GM10266 (cell line): ENCODE measurements around the gene TMEM131.

Experiments
- DNase-seq: peaks from one replicate; pipeline ENCODE4 v3.0.0; 2012; ENCODE audit errors: extremely low spot score
- CTCF ChIP-seq: IDR thresholded peaks from 2 replicates; pipeline ENCODE4 v1.5.1; 2012; ENCODE audit warnings: mild to moderate bottlenecking, low read depth; ENCODE audit not compliant: control insufficient read depth, insufficient read depth; ENCODE audit errors: missing control alignments

Gene TMEM131

GRCh38 chr2:97745474-97746174, 250.1 kb downstream of the TMEM131 start:
- TF ChIP-seq CTCF: no peak

GRCh38 chr2:97743913-97744312, 251.8 kb downstream of the TMEM131 start:
- no peak for TF ChIP-seq CTCF
- no peak for DNase-seq

More at GRCh38 chr2:97745474-97746174, 250.1 kb downstream of the TMEM131 start:
- peak; percentile 50 for DNase-seq

- TF ChIP-seq CTCF: no peak
- no peak for DNase-seq
These were observed 253.3 kb downstream of the TMEM131 start for GRCh38 chr2:97742381-97742847.

- TF ChIP-seq CTCF: no peak
- DNase-seq: no peak
These were observed 254.1 kb downstream of the TMEM131 start for GRCh38 chr2:97741686-97742085.

GRCh38 chr2:97741251-97741650, 254.5 kb downstream of the TMEM131 start:
- TF ChIP-seq CTCF: no peak
- DNase-seq: no peak

GRCh38 chr2:97740590-97741182, 255.1 kb downstream of the TMEM131 start:
- DNase-seq: peak; percentile 85
- TF ChIP-seq CTCF: peak; percentile 83

GRCh38 chr2:97739893-97740245, 255.9 kb downstream of the TMEM131 start:
- TF ChIP-seq CTCF: no peak
- DNase-seq: no peak
